Colon (tissue), 2 donors: ENCODE results near the gene PIK3R2.
"Not testable (repeated sequence)": the region's sequence is repeated elsewhere in the genome, so short reads cannot be mapped to it uniquely, and the experiment has no call there.

Experiments
- FAIRE-seq: peaks from 2 replicates; lab custom pipeline; 2012; peaks lifted over from hg19 to GRCh38; lab: Jason Lieb, UNC
- donor health status: control.
- donor health status: control.

Gene PIK3R2

GRCh38 chr19:18203863-18204393, 51.0 kb downstream of the PIK3R2 start, which contains the start of gene RAB3A:
TSS of gene RAB3A (minus strand) at chr19:18204042. CDS start at chr19:18202740, 1,302 bp downstream.
- peak; percentile 71 for FAIRE-seq

- FAIRE-seq: no peak
Observed at GRCh38 chr19:18204394-18205199, 51.6 kb downstream of the PIK3R2 start.

GRCh38 chr19:18205200-18205892, 52.4 kb downstream of the PIK3R2 start:
- FAIRE-seq: no peak

GRCh38 chr19:18206018-18206417, 53.1 kb downstream of the PIK3R2 start:
- no peak for FAIRE-seq

- no peak for FAIRE-seq
Observed at GRCh38 chr19:18208098-18208951, 55.4 kb downstream of the PIK3R2 start.

- FAIRE-seq: not testable (repeated sequence)
Observed at GRCh38 chr19:18209912-18210311, 56.9 kb downstream of the PIK3R2 start.

GRCh38 chr19:18211683-18212082, 58.7 kb downstream of the PIK3R2 start:
- FAIRE-seq: no peak

- FAIRE-seq: no peak
Observed at GRCh38 chr19:18214779-18215433, 61.9 kb downstream of the PIK3R2 start.

- no peak for FAIRE-seq
Observed at GRCh38 chr19:18216789-18217188, 63.8 kb downstream of the PIK3R2 start.

- no peak for FAIRE-seq
Observed at GRCh38 chr19:18218159-18218558, 65.2 kb downstream of the PIK3R2 start.

GRCh38 chr19:18218600-18218999, 65.6 kb downstream of the PIK3R2 start:
- no peak for FAIRE-seq
